Peyer's patch (tissue), 4 donors: ENCODE measurements around the gene UBE2H.

Experiments
- CTCF ChIP-seq, 6 experiments: fragments of 450-650 bp in 4 of 6; fragments of 200-600 bp in 2 of 6; sonication (generic) in 1 of 6; IDR thresholded peaks; one replicate each; pipeline ENCODE4 v1.5.1; 2017 to 2019; ENCODE audit warnings: antibody characterized with exemption in 6 of 6, mild to moderate bottlenecking in 3 of 6, moderate library complexity in 1 of 6
- POLR2A ChIP-seq, 2 donors: fragments of 450-650 bp; IDR thresholded peaks; one replicate each; pipeline ENCODE4 v1.5.1; 2017; ENCODE audit warnings: antibody characterized with exemption in 2 of 2, mild to moderate bottlenecking in 2 of 2, moderate library complexity in 2 of 2

GRCh38 chr7:129877146-129877792 lies 75.5 kb downstream of the UBE2H start:
- TF ChIP-seq CTCF (IDR thresholded peaks at IDR 0.05) (no peak), POLR2A (IDR thresholded peaks at IDR 0.05) (no peak)
